B cell (primary cell): ENCODE measurements around the gene SRRM1.

Experiments used
- EZH2 ChIP-seq: IDR thresholded peaks from 2 replicates; pipeline ENCODE4 v1.6.1; 2012; ENCODE audit warnings: borderline replicate concordance, low read depth, mild to moderate bottlenecking, moderate library complexity, low read length; ENCODE audit not compliant: insufficient read depth, poor library complexity, severe bottlenecking
- TF ChIP-seq, protein P1 (sequence below): fragments of 200-600 bp; IDR thresholded peaks from one replicate; pipeline ENCODE4 v1.8.0; 2022; ENCODE audit warnings: antibody characterized with exemption, mild to moderate bottlenecking

- TF ChIP-seq EZH2: no peak
- TF ChIP-seq, protein P1, sequence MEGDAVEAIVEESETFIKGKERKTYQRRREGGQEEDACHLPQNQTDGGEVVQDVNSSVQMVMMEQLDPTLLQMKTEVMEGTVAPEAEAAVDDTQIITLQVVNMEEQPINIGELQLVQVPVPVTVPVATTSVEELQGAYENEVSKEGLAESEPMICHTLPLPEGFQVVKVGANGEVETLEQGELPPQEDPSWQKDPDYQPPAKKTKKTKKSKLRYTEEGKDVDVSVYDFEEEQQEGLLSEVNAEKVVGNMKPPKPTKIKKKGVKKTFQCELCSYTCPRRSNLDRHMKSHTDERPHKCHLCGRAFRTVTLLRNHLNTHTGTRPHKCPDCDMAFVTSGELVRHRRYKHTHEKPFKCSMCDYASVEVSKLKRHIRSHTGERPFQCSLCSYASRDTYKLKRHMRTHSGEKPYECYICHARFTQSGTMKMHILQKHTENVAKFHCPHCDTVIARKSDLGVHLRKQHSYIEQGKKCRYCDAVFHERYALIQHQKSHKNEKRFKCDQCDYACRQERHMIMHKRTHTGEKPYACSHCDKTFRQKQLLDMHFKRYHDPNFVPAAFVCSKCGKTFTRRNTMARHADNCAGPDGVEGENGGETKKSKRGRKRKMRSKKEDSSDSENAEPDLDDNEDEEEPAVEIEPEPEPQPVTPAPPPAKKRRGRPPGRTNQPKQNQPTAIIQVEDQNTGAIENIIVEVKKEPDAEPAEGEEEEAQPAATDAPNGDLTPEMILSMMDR: no peak
These were observed 52.3 kb downstream of the SRRM1 start for GRCh38 chr1:24695202-24695974.
